Liver (tissue), 9 donors: ENCODE results near the gene CRHR2. TPM values are rescaled to one million over a fixed set of nuclear protein-coding genes. Genes with fewer than 3 reads are reported as not detected.

Experiments
- DNase-seq: peaks from one replicate; pipeline ENCODE4 v3.0.0-alpha.2; 2017; ENCODE audit warnings: low spot score
- H3K27ac ChIP-seq, 2 donors: one replicate each; pipeline ENCODE4 v1.7.0; 2013; ENCODE audit warnings: inconsistent platforms in 2 of 2, low read length in 2 of 2, control low read depth in 1 of 2, low read depth in 1 of 2, mild to moderate bottlenecking in 1 of 2
- H3K27me3 ChIP-seq, 4 donors: one replicate each; pipeline versions ENCODE4 v1.6.1 to v1.7.0; 2013; ENCODE audit warnings: low read length in 3 of 4, inconsistent platforms in 1 of 4, mild to moderate bottlenecking in 1 of 4, moderate library complexity in 1 of 4; ENCODE audit not compliant: control insufficient read depth in 4 of 4, insufficient read depth in 4 of 4
- H3K36me3 ChIP-seq, 4 donors: one replicate each; pipeline versions ENCODE4 v1.6.1 to v1.7.0; 2013; ENCODE audit warnings: low read length in 3 of 4, mild to moderate bottlenecking in 3 of 4, low read depth in 1 of 4, moderate library complexity in 1 of 4; ENCODE audit not compliant: control insufficient read depth in 4 of 4, insufficient read depth in 3 of 4
- H3K4me1 ChIP-seq, 4 donors: one replicate each; pipeline versions ENCODE4 v1.6.1 to v1.7.0; 2013; ENCODE audit warnings: low read length in 3 of 4, mild to moderate bottlenecking in 3 of 4, moderate library complexity in 1 of 4; ENCODE audit not compliant: control insufficient read depth in 4 of 4, insufficient read depth in 4 of 4
- H3K4me3 ChIP-seq, 3 donors: one replicate each; pipeline versions ENCODE4 v1.6.1 to v1.7.0; 2013; ENCODE audit warnings: low read length in 3 of 3, control low read depth in 1 of 3, low read depth in 1 of 3, mild to moderate bottlenecking in 1 of 3
- H3K9ac ChIP-seq, 2 donors: one replicate each; pipeline ENCODE4 v1.7.0; 2013; ENCODE audit warnings: low read length in 2 of 2, mild to moderate bottlenecking in 2 of 2, moderate library complexity in 2 of 2, control low read depth in 1 of 2, low read depth in 1 of 2
- H3K9me3 ChIP-seq, 4 donors: one replicate each; pipeline versions ENCODE4 v1.6.1 to v1.7.0; 2013; ENCODE audit warnings: low read length in 3 of 4; ENCODE audit not compliant: control insufficient read depth in 4 of 4
- ATF3 ChIP-seq: IDR thresholded peaks from 2 replicates; pipeline ENCODE4 v1.6.1; 2016; ENCODE audit warnings: antibody characterized with exemption
- CTCF ChIP-seq: fragments of 150-350 bp; IDR thresholded peaks from 2 replicates; pipeline ENCODE4 v1.5.1; 2017; ENCODE audit warnings: improper control_type of control experiment, low read depth, low read length; ENCODE audit not compliant: missing input control
- EGR1 ChIP-seq, 2 donors: IDR thresholded peaks; 2 replicates each; pipeline ENCODE4 v1.6.1; 2016 to 2018; ENCODE audit warnings: antibody characterized with exemption in 2 of 2, low read depth in 2 of 2
- FOXA1 ChIP-seq: IDR thresholded peaks from 2 replicates; pipeline ENCODE4 v1.6.1; 2016; ENCODE audit warnings: antibody characterized with exemption
- FOXA2 ChIP-seq: IDR thresholded peaks from 2 replicates; pipeline ENCODE4 v1.6.1; 2016; ENCODE audit warnings: antibody characterized with exemption
- GABPA ChIP-seq, 2 donors: IDR thresholded peaks in 1 of 2; conservative IDR thresholded peaks in 1 of 2; 2 replicates each; pipeline ENCODE4 v1.6.1; 2016; ENCODE audit warnings: antibody characterized with exemption in 2 of 2, mild to moderate bottlenecking in 1 of 2, moderate library complexity in 1 of 2
- HNF4A ChIP-seq, 2 donors: conservative IDR thresholded peaks; 2 replicates each; pipeline ENCODE4 v1.6.1; 2016; ENCODE audit warnings: antibody characterized with exemption in 2 of 2, mild to moderate bottlenecking in 2 of 2
- JUND ChIP-seq, 2 donors: IDR thresholded peaks; 2 replicates each; pipeline ENCODE4 v1.6.1; 2016; ENCODE audit warnings: antibody characterized with exemption in 2 of 2
- MAX ChIP-seq: IDR thresholded peaks from 2 replicates; pipeline ENCODE4 v1.6.1; 2016; ENCODE audit warnings: antibody characterized with exemption
- NR2F2 ChIP-seq: IDR thresholded peaks from 2 replicates; pipeline ENCODE4 v1.6.1; 2016; ENCODE audit warnings: antibody characterized with exemption
- RAD21 ChIP-seq, 2 donors: IDR thresholded peaks; 2 replicates each; pipeline ENCODE4 v1.6.1; 2016; ENCODE audit warnings: antibody characterized with exemption in 2 of 2, mild to moderate bottlenecking in 2 of 2
- REST ChIP-seq: IDR thresholded peaks from 2 replicates; pipeline ENCODE4 v1.6.1; 2016; ENCODE audit warnings: antibody characterized with exemption, mild to moderate bottlenecking
- RXRA ChIP-seq, 2 donors: IDR thresholded peaks; 2 replicates each; pipeline ENCODE4 v1.6.1; 2017 to 2018; ENCODE audit warnings: antibody characterized with exemption in 2 of 2, mild to moderate bottlenecking in 1 of 2
- SP1 ChIP-seq: IDR thresholded peaks from 2 replicates; pipeline ENCODE4 v1.6.1; 2018; ENCODE audit warnings: antibody characterized with exemption, mild to moderate bottlenecking
- TAF1 ChIP-seq: conservative IDR thresholded peaks from 2 replicates; pipeline ENCODE4 v1.6.1; 2016; ENCODE audit warnings: antibody characterized with exemption, mild to moderate bottlenecking
- ZBTB33 ChIP-seq: IDR thresholded peaks from 2 replicates; pipeline ENCODE4 v1.6.1; 2016; ENCODE audit warnings: antibody characterized with exemption
- WGBS: extraction: QIAGEN DNeasy Blood & Tissue Kit; methylation state at CpG from one replicate; pipeline ENCODE4 v1.1.7; 2013; 5-methylcytosine and 5-hydroxymethylcytosine counted together
- polyA plus RNA-seq, 2 donors: library from polyadenylated mRNA; stranded (reverse) in 1 of 2; unstranded in 1 of 2; fragments of 200-250 nt in 1 of 2; fragments of >200 nt in 1 of 2; fragmentation: Nextera tagmentation in 1 of 2; extraction: Ambion mirVana in 1 of 2; gene quantifications; one replicate each; pipeline versions ENCODE4 v1.2.1 to v1.2.3, GENCODE V29; 2013 to 2015
- total RNA-seq, 2 donors: library from RNA; depleted of rRNA; stranded (reverse); fragments of >200 nt; gene quantifications; one replicate each; pipeline ENCODE4 v1.2.3, GENCODE V29; 2014
- donor health status: healthy.
- donor health status: healthy.
- donor health status: healthy.
- donor health status: healthy.
- donor health status: healthy.

The CRHR2 gene
- total and polyA plus RNA-seq, 4 donors = not detected

GRCh38 chr7:30723776-30724175 is 41.5 kb upstream of the CRHR2 start (continued):
- no peak for TF ChIP-seq SP1
- no peak for TF ChIP-seq JUND (IDR thresholded peaks at IDR 0.05)
- TF ChIP-seq FOXA2 = no peak
- TF ChIP-seq ATF3 = no peak
- TF ChIP-seq ZBTB33 = no peak
- TF ChIP-seq FOXA1 = no peak
- TF ChIP-seq HNF4A (conservative IDR thresholded peaks at IDR 0.05) = no peak

GRCh38 chr7:30722671-30723070 is 40.4 kb upstream of the CRHR2 start:
- Histone ChIP-seq H3K9ac (no peak overlapping the region), H3K9me3 (peaks cover 0 to 8% (median 3%) of the 10 kb centered on the region in 4 donors), H3K36me3 (no peaks in the 10 kb centered on the region), H3K4me3 (no peak overlapping the region), H3K4me1 (no peaks in the 10 kb centered on the region), H3K27me3 (peaks cover 0 to 2% (median 0%) of the 10 kb centered on the region in 4 donors), H3K27ac (no peak overlapping the region)
- no peak for DNase-seq
- TF ChIP-seq REST (no peak), JUND (IDR thresholded peaks at IDR 0.05) (no peak), RAD21 (IDR thresholded peaks at IDR 0.05) (no peak), MAX (no peak), GABPA (IDR thresholded peaks at IDR 0.05 in 1 of 2, conservative IDR thresholded peaks at IDR 0.05 in 1 of 2) (no peak), HNF4A (conservative IDR thresholded peaks at IDR 0.05) (no peak), SP1 (no peak), RXRA (IDR thresholded peaks at IDR 0.05) (no peak), NR2F2 (no peak), FOXA2 (no peak), EGR1 (IDR thresholded peaks at IDR 0.05; ENCODE audit: low read depth in 2 of 2) (no peak)

GRCh38 chr7:30722187-30722586 is 39.9 kb upstream of the CRHR2 start:
- 78% methylated on average over 2 of the region's 2 CpGs for WGBS

More at GRCh38 chr7:30722187-30722586, 39.9 kb upstream of the CRHR2 start:
- no peak overlapping the region for H3K9ac ChIP-seq
- no peaks in the 10 kb centered on the region for H3K4me1 ChIP-seq
- no peak overlapping the region for H3K27ac ChIP-seq
- H3K36me3 ChIP-seq = no peaks in the 10 kb centered on the region
- no peak overlapping the region for H3K4me3 ChIP-seq
- H3K9me3 ChIP-seq = peaks cover 0 to 8% (median 4%) of the 10 kb centered on the region in 4 donors
- DNase-seq = no peak
- H3K27me3 ChIP-seq = peaks cover 0 to 2% (median 0%) of the 10 kb centered on the region in 4 donors
- no peak for TF ChIP-seq ATF3
- no peak for TF ChIP-seq TAF1
- TF ChIP-seq FOXA1 = no peak
- no peak for TF ChIP-seq CTCF
- no peak for TF ChIP-seq HNF4A (conservative IDR thresholded peaks at IDR 0.05)
- TF ChIP-seq ZBTB33 = no peak
